GM23338 (cell line): ENCODE data around the gene BLM. TPM values are rescaled to one million over a fixed set of nuclear protein-coding genes. Genes with fewer than 3 reads are reported as not detected.

ENCODE experiments used
- CREB1 ChIP-seq: fragments of 250-450 bp; sonication (Bioruptor Pico); IDR thresholded peaks from 2 replicates; pipeline ENCODE4 v1.5.0; 2020; ENCODE audit warnings: low read depth, mild to moderate bottlenecking, moderate library complexity
- EZH2 ChIP-seq: fragments of 200-600 bp; sonication (generic); IDR thresholded peaks from one replicate; pipeline ENCODE4 v1.8.0; 2017; ENCODE audit warnings: antibody characterized with exemption, mild to moderate bottlenecking, low read depth; ENCODE audit not compliant: unreplicated experiment
- NANOG ChIP-seq: IDR thresholded peaks from 2 replicates; pipeline ENCODE4 v1.6.1; 2016; ENCODE audit warnings: antibody characterized with exemption, borderline replicate concordance
- POLR2AphosphoS5 ChIP-seq: IDR thresholded peaks from 2 replicates; pipeline ENCODE4 v1.6.1; 2016; ENCODE audit warnings: antibody characterized with exemption, low read depth
- REST ChIP-seq: IDR thresholded peaks from one replicate; pipeline ENCODE4 v1.6.1; 2018; ENCODE audit warnings: antibody characterized with exemption; ENCODE audit not compliant: unreplicated experiment
- STAT1 ChIP-seq: IDR thresholded peaks from one replicate; pipeline ENCODE4 v1.6.1; 2016; ENCODE audit warnings: antibody characterized with exemption; ENCODE audit not compliant: unreplicated experiment
- polyA plus RNA-seq: library from polyadenylated mRNA; unstranded; fragments of >200 nt; fragmentation: Nextera tagmentation; extraction: Ambion mirVana; gene quantifications from 2 replicates; pipeline ENCODE4 v1.2.1, GENCODE V29; 2016
- total RNA-seq: library from RNA; depleted of rRNA; stranded (reverse); fragments of >200 nt; shearing (Covaris generic); gene quantifications from 2 replicates; pipeline ENCODE4 v1.2.3, GENCODE V29; 2014
- TF ChIP-seq, protein P1 (sequence below): fragments of 250-450 bp; sonication (Bioruptor Pico); IDR thresholded peaks from 2 replicates; pipeline ENCODE4 v1.5.0; 2020; ENCODE audit warnings: mild to moderate bottlenecking, moderate library complexity
- TF ChIP-seq, protein P2 (sequence below): IDR thresholded peaks from 2 replicates; pipeline ENCODE4 v1.6.1; 2016; ENCODE audit warnings: antibody characterized with exemption

BLM gene
- total and polyA plus RNA-seq, 2 experiments from 2014 or later, result 43.1 to 43.3 TPM

GRCh38 chr15:90761629-90762028, 44.5 kb downstream of the BLM start (continued):
- TF ChIP-seq, protein P1, sequence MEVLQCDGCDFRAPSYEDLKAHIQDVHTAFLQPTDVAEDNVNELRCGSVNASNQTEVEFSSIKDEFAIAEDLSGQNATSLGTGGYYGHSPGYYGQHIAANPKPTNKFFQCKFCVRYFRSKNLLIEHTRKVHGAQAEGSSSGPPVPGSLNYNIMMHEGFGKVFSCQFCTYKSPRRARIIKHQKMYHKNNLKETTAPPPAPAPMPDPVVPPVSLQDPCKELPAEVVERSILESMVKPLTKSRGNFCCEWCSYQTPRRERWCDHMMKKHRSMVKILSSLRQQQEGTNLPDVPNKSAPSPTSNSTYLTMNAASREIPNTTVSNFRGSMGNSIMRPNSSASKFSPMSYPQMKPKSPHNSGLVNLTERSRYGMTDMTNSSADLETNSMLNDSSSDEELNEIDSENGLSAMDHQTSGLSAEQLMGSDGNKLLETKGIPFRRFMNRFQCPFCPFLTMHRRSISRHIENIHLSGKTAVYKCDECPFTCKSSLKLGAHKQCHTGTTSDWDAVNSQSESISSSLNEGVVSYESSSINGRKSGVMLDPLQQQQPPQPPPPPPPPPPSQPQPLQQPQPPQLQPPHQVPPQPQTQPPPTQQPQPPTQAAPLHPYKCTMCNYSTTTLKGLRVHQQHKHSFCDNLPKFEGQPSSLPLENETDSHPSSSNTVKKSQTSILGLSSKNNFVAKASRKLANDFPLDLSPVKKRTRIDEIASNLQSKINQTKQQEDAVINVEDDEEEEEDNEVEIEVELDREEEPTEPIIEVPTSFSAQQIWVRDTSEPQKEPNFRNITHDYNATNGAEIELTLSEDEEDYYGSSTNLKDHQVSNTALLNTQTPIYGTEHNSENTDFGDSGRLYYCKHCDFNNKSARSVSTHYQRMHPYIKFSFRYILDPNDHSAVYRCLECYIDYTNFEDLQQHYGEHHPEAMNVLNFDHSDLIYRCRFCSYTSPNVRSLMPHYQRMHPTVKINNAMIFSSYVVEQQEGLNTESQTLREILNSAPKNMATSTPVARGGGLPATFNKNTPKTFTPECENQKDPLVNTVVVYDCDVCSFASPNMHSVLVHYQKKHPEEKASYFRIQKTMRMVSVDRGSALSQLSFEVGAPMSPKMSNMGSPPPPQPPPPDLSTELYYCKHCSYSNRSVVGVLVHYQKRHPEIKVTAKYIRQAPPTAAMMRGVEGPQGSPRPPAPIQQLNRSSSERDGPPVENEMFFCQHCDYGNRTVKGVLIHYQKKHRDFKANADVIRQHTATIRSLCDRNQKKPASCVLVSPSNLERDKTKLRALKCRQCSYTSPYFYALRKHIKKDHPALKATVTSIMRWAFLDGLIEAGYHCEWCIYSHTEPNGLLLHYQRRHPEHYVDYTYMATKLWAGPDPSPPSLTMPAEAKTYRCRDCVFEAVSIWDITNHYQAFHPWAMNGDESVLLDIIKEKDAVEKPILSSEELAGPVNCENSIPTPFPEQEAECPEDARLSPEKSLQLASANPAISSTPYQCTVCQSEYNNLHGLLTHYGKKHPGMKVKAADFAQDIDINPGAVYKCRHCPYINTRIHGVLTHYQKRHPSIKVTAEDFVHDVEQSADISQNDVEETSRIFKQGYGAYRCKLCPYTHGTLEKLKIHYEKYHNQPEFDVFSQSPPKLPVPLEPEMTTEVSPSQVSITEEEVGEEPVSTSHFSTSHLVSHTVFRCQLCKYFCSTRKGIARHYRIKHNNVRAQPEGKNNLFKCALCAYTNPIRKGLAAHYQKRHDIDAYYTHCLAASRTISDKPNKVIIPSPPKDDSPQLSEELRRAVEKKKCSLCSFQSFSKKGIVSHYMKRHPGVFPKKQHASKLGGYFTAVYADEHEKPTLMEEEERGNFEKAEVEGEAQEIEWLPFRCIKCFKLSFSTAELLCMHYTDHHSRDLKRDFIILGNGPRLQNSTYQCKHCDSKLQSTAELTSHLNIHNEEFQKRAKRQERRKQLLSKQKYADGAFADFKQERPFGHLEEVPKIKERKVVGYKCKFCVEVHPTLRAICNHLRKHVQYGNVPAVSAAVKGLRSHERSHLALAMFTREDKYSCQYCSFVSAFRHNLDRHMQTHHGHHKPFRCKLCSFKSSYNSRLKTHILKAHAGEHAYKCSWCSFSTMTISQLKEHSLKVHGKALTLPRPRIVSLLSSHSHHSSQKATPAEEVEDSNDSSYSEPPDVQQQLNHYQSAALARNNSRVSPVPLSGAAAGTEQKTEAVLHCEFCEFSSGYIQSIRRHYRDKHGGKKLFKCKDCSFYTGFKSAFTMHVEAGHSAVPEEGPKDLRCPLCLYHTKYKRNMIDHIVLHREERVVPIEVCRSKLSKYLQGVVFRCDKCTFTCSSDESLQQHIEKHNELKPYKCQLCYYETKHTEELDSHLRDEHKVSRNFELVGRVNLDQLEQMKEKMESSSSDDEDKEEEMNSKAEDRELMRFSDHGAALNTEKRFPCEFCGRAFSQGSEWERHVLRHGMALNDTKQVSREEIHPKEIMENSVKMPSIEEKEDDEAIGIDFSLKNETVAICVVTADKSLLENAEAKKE (CRISPR knock-in tag), result no peak
- no peak for TF ChIP-seq REST
- TF ChIP-seq STAT1, result no peak
- no peak for TF ChIP-seq CREB1
- TF ChIP-seq, protein P2, sequence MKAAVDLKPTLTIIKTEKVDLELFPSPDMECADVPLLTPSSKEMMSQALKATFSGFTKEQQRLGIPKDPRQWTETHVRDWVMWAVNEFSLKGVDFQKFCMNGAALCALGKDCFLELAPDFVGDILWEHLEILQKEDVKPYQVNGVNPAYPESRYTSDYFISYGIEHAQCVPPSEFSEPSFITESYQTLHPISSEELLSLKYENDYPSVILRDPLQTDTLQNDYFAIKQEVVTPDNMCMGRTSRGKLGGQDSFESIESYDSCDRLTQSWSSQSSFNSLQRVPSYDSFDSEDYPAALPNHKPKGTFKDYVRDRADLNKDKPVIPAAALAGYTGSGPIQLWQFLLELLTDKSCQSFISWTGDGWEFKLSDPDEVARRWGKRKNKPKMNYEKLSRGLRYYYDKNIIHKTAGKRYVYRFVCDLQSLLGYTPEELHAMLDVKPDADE, result no peak
- TF ChIP-seq POLR2AphosphoS5, result no peak
- no peak for TF ChIP-seq NANOG
- no peak for TF ChIP-seq EZH2
